ENCODE data around the gene GPR25.
"Not testable (repeated sequence)": the region's sequence is repeated elsewhere in the genome, so short reads cannot be mapped to it uniquely, and the experiment has no call there.

Gene GPR25

DNA sequence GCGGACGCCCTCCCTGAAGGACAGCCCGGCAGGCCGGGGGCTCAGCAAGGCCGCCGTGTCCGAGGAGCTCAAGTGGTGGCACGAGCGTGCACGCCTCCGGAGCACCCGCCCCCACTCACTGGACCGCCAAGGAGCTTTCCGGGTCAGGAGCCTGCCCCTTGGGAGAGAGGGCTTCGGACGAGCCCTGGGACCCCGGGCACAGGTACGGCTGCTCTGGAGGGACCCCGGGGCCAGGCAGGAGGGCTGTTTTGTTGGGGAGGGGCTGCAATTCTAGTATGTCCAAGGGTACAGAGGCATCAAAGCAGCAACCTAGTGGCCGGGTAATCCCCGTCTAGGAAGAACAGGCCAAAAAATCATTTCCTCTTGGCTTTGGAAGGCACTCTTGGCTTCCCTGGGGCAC, 39.2 kb downstream of the GPR25 start:
- not testable (repeated sequence) for DNase-seq (ENCODE audit: low spot score)

DNA sequence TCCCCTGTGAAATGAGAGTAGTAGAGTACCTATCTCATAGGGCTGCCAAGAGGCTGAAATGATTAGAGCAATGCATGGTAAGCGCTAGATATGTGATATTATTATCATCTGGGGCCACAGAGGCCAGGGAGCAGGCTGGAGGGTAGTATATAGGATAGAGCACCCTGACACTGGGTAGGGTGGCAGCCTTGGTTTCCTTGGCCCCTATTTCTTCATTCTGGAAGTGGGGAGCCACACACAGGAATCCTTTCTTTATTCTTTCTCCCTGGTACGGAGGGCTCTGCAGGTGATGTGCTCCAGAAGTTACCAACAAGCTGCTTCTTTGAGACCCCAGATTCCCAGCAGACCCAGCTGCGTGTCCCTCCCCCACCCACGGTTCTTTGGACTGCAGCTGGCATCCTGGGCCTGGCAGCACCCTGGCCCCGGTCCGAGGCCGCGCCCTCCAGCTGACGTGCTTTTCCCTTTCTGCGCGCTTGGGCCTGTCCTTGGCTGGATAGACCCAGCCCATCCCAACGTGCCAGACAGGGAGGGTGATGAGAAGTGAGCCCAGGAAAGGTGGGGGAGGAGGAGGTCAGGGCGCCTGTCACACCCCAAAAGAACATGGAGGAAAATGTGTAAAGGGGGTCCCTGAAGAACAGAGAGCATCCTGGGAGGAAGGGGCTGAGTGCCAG, 40.1 kb downstream of the GPR25 start:
- DNase-seq (ENCODE audit: low spot score) = no peak

DNA sequence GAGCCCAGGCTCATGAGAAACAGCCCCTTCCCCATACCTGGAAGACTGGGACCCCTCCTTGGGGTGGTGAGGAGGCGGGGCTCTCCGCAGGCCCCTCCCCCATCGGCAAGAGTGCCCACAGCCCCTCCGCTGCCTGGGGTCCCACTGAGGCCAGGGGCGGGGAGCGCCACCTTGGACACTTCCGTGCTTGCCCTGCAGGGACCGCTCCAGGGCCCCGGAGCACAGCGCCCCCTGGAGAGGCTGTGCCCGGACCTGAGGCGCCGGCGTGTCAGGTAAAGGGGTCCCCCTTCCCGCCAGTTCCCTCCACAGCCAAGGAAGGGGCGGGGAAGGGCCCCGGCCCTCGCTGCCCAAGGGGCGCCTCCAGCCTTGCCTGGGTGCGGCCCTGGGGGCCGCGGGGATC, 43.4 kb downstream of the GPR25 start:
- no peak for DNase-seq (ENCODE audit: low spot score)

DNA sequence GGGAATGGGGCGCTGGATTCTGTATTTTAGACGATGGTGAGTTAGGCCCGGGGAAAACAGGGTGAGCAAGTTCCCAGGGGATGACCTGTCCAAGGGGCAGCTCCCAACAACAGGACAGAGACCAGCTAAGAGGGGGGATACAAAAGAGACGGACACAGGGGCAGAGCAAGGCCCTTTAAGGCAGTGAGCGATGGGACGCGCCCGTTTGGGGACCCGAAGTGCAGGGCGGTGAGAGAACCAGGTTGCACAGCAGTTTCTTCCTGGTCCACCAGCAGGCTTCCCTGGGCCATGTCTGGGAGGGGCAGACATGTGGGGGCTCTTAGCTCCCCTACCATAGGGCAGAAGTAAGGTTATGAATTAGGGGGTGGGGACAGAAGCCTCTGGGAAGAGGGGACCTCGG, 43.9 kb downstream of the GPR25 start:
- DNase-seq (ENCODE audit: low spot score) = no peak

DNA sequence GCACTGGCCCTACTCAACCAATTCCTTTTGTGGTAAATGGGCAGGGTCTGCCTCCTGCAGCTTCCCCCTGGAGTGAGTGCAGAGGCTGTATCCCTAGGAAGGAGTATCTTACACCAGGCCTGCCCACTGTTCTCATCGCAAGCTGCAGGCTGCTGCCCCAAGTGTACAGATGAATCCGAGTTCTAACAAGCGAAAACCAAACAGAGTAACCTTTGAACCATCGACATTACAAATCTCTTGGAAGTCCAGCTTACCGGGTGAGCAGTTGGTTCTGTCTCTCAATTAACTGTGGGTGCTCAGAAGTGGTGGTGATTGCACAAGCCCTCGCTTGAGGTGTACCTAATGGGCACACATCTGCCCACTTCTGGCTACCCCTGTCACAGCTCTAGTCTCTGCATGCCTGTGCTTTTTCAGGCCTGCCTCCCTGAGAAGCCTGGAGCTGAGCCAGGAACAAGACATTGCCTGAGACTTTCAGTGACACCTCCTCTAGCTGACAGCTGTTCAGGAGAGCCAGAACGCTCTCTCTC, 44.6 kb downstream of the GPR25 start:
- DNase-seq (ENCODE audit: low spot score) = no peak

DNA sequence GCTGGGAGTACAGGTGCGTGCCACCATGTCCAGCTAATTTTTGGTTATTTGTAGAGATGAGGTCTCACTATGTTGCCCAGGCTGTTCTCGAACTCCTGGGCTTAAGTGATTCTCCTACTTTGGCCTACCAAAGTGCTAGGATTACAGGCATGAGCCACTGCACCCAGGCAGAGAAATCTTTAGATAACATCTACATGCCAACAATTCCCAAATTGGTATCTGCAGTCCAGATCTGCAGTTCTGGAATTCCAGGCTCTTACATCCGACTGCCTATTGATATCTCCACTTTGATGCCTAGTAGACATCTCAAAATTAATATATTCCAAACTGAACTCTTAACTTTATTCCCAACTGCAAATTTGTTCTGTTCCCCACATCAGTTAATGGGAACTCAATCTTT, 45.2 kb downstream of the GPR25 start:
- DNase-seq (ENCODE audit: low spot score) = no peak

DNA sequence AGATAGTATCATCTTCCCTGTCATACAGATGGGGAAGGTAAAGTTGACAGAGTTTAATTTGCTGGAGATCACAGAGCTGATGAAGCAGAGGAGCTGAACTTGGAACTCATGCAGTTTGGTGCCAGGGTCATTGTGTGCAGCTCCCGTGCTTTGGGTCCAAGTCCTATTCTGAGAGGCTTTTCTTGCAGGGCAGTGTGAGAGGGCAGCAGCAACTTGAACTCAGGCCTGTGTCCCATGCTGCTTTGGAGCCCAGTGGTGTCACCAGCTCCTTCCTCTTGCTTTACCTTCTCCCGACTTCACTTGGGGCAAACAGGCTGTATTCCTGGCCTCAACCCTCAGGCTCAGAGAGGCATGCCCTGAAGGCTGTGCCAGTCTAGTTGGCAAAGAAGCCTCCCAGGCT, 46.6 kb downstream of the GPR25 start:
- no peak for DNase-seq (ENCODE audit: low spot score)

DNA sequence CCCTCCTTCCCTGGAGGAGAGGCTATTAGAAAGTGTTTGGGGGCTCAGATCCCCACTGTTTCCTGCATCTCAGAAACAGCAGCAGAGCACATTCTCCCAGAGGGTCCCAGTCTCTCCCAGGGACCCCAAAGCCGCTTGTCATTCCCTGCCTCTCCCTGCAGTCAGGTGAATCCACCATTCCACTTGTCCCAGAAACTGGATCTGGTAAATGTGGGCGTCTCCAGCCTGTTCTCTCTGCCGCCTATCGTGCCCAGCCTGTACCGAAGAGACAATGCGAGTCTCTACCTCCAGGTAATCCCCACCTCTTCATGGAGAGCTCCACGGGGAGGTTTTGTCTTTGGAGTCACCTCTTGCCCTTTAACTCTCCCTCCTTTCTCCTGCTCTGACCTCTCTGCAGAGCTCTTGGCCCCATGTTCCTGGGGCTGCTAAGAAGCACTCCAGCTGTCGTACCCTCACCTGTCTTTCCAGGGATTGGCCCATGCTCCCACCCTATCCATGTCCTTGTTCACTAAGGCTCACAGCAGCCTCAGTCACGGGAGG, 48.9 kb downstream of the GPR25 start:
- DNase-seq (ENCODE audit: low spot score) = no peak

DNA sequence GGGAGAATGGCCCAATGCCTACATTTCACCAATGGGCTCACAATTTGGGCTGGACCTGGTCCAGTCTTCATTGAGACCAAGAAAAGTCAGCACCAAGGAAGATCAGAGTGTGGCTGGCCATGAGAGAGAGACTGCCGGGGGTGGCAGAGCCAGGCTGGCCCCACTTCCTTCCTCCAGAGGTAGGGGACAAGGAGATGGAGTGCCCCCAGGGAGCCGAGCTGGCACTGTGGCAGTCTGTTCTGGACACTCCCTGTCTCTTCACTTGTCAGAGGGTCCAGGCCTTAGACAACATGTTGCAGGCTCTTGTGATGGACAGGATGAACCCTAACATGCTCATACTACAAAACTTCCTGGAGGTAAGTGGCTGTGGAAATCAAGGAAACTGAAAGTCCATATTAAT, 49.6 kb downstream of the GPR25 start:
- DNase-seq (ENCODE audit: low spot score) = no peak

DNA sequence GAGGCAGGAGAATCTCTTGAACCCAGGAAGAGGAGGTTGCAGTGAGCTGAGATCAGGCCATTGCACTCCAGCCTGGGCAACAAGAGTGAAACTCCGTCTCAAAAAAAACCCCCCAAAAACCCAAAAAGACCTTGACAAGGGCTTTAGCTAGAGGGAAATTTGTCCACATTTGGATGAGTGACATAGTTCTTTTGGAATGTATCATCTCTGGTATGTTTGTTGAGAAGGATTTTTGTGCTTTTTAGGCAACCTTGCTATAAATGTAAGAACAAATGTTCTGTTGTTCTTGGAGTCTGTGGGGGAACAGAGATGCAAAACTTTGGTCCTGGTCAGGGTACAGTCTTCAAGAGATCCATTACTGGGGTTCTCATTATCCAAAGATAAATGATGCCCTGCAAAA, 50.8 kb downstream of the GPR25 start:
- no peak for DNase-seq (ENCODE audit: low spot score)

Data from AG08396 (cell line).